H1 (cell line): ENCODE results near the gene CHRNA5. TPM values are rescaled to one million over a fixed set of nuclear protein-coding genes. Genes with fewer than 3 reads are reported as not detected.

ENCODE experiments used
- ASH2L ChIP-seq: fragments of 200-600, 300-600 bp; sonication (generic); IDR thresholded peaks from one replicate; pipeline ENCODE4 v1.7.1; 2017; ENCODE audit warnings: low read length
- CTBP2 ChIP-seq: IDR thresholded peaks from 2 replicates; pipeline ENCODE4 v1.7.0; 2011; ENCODE audit warnings: borderline replicate concordance, mild to moderate bottlenecking, moderate library complexity, mixed read lengths, low read length; ENCODE audit not compliant: insufficient read depth, insufficient read length
- EGR1 ChIP-seq: IDR thresholded peaks from 2 replicates; pipeline ENCODE4 v1.6.1; 2011; ENCODE audit warnings: low read depth, low read length, borderline replicate concordance
- EZH2 ChIP-seq: fragments of 200-600 bp; sonication (generic); IDR thresholded peaks from 2 replicates; pipeline ENCODE4 v1.7.1; 2012; ENCODE audit warnings: low read depth, mild to moderate bottlenecking, moderate library complexity, low read length, inconsistent platforms; ENCODE audit not compliant: severe bottlenecking
- KDM4A ChIP-seq: IDR thresholded peaks from one replicate; pipeline ENCODE4 v1.7.1; 2012; ENCODE audit warnings: low read depth, mild to moderate bottlenecking, moderate library complexity, low read length, inconsistent platforms; ENCODE audit not compliant: severe bottlenecking
- SIN3A ChIP-seq, 2 experiments: IDR thresholded peaks in 1 of 2; conservative IDR thresholded peaks in 1 of 2; 2 replicates each; pipeline ENCODE4 v1.6.1; 2011 to 2012; ENCODE audit warnings: low read length in 2 of 2, improper control_type of control experiment in 1 of 2, low read depth in 1 of 2, mild to moderate bottlenecking in 1 of 2
- TAF1 ChIP-seq: IDR thresholded peaks from 2 replicates; pipeline ENCODE4 v1.6.1; 2011; ENCODE audit warnings: mild to moderate bottlenecking, low read depth, low read length
- polyA plus RNA-seq, 7 experiments: library from polyadenylated mRNA; depleted of rRNA in 3 of 7; stranded (reverse) in 5 of 7; unstranded in 2 of 7; fragments of >200 nt in 5 of 7; fragments of 200-250 nt in 2 of 7; gene quantifications; 1 replicate in 5 of 7; 2 replicates in 1 of 7; 4 replicates in 1 of 7; pipeline versions ENCODE4 v1.2.1 to v1.2.3, GENCODE V29; 2011 to 2013; ENCODE audit warnings: missing spikeins in 2 of 7, mixed read lengths in 2 of 7
- total RNA-seq: library from RNA; stranded (reverse); fragmentation: NEBNext Ultra II Directional; extraction: Animal tissue kit (Norgen Biotek cat#: 25700); gene quantifications from 2 replicates; pipeline ENCODE4 v1.2.1, GENCODE V29; 2021
- TF ChIP-seq, protein P1 (sequence below): IDR thresholded peaks from 2 replicates; pipeline ENCODE4 v1.6.1; 2012; ENCODE audit warnings: low read length, inconsistent platforms
- TF ChIP-seq, protein P2 (sequence below), 3 experiments: IDR thresholded peaks; 1 replicate in 2 of 3; 2 replicates in 1 of 3; pipeline versions ENCODE4 v1.5.1 to v1.6.1; 2011; ENCODE audit warnings: low read length in 3 of 3, mild to moderate bottlenecking in 3 of 3, inconsistent platforms in 2 of 3, low read depth in 1 of 3, moderate library complexity in 1 of 3; ENCODE audit not compliant: insufficient read depth in 1 of 3; ENCODE audit errors: control extremely low read depth in 1 of 3

Gene CHRNA5
- total and polyA plus RNA-seq, 2 of the 8 experiments (the other 6 are each of a cell fraction or from before 2014, with no cell fraction given) = 13.5 to 31.4 TPM

DNA sequence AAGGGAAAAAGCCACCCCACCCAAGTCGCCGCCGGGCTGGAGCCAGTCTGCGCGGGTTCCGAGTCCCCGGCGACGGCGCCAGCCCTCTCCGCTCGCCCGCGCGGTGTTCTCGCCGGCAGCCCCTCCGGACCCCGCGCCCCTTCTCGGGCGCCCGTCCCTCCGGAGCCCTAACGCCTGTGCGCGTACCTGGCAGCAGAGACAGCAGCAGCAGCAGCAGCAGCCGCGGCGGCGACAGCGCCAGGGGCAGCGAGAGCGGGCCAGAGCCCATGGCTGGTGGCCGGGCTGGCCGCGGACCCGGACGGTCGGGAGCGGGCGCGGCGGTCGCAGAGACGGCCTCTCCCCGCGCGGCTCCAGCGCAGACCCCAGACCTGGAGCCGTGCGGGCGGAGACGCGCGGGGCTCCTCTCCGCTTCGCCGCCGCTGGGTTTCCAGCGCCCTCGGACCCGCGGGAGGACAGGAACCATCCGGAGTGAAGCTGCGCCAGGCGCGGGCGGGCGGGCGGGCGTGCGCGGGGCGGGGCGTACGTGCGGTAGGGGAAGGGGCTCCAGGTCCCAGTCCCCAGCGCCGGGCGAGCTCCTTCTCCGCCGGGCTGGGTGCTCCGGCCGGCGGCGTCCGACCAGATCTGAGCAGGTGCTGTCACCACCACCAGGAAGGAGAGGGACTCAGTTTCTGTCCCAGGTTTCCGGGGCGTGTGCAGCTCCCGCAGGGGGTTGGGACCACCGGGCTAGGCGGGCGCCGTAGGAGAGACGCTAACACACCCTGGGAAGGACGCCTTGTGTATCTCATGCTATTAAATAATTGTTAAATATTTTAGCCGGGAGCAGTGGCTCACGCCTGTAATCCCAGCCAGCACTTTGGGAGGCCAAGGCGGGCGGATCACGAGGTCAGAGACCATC, 55.5 kb downstream of the CHRNA5 start, which contains the start of gene CHRNA3 (continued):
- TF ChIP-seq, protein P1, sequence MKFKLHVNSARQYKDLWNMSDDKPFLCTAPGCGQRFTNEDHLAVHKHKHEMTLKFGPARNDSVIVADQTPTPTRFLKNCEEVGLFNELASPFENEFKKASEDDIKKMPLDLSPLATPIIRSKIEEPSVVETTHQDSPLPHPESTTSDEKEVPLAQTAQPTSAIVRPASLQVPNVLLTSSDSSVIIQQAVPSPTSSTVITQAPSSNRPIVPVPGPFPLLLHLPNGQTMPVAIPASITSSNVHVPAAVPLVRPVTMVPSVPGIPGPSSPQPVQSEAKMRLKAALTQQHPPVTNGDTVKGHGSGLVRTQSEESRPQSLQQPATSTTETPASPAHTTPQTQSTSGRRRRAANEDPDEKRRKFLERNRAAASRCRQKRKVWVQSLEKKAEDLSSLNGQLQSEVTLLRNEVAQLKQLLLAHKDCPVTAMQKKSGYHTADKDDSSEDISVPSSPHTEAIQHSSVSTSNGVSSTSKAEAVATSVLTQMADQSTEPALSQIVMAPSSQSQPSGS = no peak
- TF ChIP-seq CTBP2 (no peak), EGR1 (no peak), KDM4A (peak; percentile 92), SIN3A (conservative IDR thresholded peaks at IDR 0.05 in 1 of 2, IDR thresholded peaks at IDR 0.05 in 1 of 2; ENCODE audit: low read depth in 1 of 2, low read length in 2 of 2) (0 out of 4 replicates have a peak, but pooled peaks of 1 of the 2 experiments have one; percentile 12), ASH2L (peak; percentile 9), TAF1 (0 out of 2 replicates have a peak, but pooled peaks have one; percentile 15), EZH2 (peak; percentile 86)
- TF ChIP-seq, protein P2, sequence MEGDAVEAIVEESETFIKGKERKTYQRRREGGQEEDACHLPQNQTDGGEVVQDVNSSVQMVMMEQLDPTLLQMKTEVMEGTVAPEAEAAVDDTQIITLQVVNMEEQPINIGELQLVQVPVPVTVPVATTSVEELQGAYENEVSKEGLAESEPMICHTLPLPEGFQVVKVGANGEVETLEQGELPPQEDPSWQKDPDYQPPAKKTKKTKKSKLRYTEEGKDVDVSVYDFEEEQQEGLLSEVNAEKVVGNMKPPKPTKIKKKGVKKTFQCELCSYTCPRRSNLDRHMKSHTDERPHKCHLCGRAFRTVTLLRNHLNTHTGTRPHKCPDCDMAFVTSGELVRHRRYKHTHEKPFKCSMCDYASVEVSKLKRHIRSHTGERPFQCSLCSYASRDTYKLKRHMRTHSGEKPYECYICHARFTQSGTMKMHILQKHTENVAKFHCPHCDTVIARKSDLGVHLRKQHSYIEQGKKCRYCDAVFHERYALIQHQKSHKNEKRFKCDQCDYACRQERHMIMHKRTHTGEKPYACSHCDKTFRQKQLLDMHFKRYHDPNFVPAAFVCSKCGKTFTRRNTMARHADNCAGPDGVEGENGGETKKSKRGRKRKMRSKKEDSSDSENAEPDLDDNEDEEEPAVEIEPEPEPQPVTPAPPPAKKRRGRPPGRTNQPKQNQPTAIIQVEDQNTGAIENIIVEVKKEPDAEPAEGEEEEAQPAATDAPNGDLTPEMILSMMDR (IDR thresholded peaks at IDR 0.05; ENCODE audit: control extremely low read depth in 1 of 3, insufficient read depth in 1 of 3, low read depth in 1 of 3, low read length in 3 of 3) = no peak
